Choroid plexus epithelial cell (primary cell): ENCODE results near the gene LDHA.
"Not testable (repeated sequence)": the region's sequence is repeated elsewhere in the genome, so short reads cannot be mapped to it uniquely, and the experiment has no call there.

ENCODE experiments used
- DNase-seq: peaks from one replicate; pipeline ENCODE4 v3.0.0-alpha.2; 2010; ENCODE audit warnings: low read depth
- H3K4me3 ChIP-seq: 2 replicates; pipeline ENCODE4 v1.5.1; 2011; ENCODE audit warnings: low read depth, mild to moderate bottlenecking, control low read depth, low read length, moderate library complexity
- TF ChIP-seq, protein P1 (sequence below): conservative IDR thresholded peaks from 2 replicates; pipeline ENCODE4 v1.5.1; 2011; ENCODE audit warnings: low read depth, mild to moderate bottlenecking, control low read depth, inconsistent platforms, low read length, moderate library complexity

Gene LDHA

GRCh38 chr11:18404062-18404461, 9.7 kb downstream of the LDHA start:
- no peak for DNase-seq
- TF ChIP-seq, protein P1, sequence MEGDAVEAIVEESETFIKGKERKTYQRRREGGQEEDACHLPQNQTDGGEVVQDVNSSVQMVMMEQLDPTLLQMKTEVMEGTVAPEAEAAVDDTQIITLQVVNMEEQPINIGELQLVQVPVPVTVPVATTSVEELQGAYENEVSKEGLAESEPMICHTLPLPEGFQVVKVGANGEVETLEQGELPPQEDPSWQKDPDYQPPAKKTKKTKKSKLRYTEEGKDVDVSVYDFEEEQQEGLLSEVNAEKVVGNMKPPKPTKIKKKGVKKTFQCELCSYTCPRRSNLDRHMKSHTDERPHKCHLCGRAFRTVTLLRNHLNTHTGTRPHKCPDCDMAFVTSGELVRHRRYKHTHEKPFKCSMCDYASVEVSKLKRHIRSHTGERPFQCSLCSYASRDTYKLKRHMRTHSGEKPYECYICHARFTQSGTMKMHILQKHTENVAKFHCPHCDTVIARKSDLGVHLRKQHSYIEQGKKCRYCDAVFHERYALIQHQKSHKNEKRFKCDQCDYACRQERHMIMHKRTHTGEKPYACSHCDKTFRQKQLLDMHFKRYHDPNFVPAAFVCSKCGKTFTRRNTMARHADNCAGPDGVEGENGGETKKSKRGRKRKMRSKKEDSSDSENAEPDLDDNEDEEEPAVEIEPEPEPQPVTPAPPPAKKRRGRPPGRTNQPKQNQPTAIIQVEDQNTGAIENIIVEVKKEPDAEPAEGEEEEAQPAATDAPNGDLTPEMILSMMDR: no peak
- no peak overlapping the region for H3K4me3 ChIP-seq

DNA sequence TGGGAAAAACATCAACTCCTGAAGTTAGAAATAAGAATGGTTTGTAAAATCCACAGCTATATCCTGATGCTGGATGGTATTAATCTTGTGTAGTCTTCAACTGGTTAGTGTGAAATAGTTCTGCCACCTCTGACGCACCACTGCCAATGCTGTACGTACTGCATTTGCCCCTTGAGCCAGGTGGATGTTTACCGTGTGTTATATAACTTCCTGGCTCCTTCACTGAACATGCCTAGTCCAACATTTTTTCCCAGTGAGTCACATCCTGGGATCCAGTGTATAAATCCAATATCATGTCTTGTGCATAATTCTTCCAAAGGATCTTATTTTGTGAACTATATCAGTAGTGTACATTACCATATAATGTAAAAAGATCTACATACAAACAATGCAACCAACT, 13.0 kb downstream of the LDHA start:
- DNase-seq: not testable (repeated sequence)

GRCh38 chr11:18408558-18409291, 14.4 kb downstream of the LDHA start:
- no peak overlapping the region for H3K4me3 ChIP-seq
- TF ChIP-seq, protein P1: no peak
- no peak for DNase-seq

More for the DNA sequence above, 13.0 kb downstream of the LDHA start:
- H3K4me3 ChIP-seq: not testable (repeated sequence)

DNA sequence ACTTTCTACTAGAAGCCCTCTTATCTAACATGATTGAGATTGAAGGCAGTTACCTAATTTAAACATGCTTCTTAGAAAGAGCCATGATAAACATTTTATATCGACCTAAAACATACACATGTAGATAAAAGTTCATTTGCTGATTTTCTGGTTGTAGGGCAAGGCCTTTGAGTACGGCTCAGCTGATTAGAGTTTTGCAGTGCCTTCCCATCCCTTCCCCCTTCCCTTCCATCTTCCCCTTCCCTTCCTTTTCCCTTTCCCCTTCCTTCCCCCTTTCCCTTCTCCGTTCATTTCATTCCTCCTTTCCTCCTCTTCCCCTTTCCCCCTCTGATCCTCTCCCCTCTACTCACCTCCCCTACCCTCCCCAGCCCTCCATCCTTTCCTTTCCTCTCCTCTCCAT, 22.1 kb downstream of the LDHA start:
- no peak for DNase-seq
- no peak overlapping the region for H3K4me3 ChIP-seq
- TF ChIP-seq, protein P1: no peak

- DNase-seq: no peak
- TF ChIP-seq, protein P1: no peak
- H3K4me3 ChIP-seq: no peak overlapping the region
These were observed 24.7 kb downstream of the LDHA start for GRCh38 chr11:18419040-18419439.

DNA sequence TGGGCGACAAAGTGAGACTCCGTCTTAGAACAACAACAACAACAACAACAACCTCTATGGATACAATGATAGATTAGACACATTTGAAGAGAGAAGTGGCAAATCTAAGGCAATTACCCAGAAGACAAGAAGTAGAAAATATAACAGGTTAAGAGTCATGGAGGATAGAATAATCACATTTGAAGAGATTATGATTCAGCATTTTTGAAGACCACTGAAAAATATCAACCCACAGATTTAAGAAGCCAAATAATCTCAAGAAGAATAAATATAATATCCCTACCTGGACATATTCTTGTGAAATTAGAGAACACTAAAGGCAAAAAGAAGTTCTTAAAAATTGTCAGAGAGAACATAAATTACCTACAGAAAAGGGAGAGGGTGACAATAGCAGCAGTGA, 25.7 kb downstream of the LDHA start:
- H3K4me3 ChIP-seq: no peak overlapping the region
- TF ChIP-seq, protein P1: no peak
- no peak for DNase-seq

- DNase-seq: no peak
- TF ChIP-seq, protein P1: no peak
- no peak overlapping the region for H3K4me3 ChIP-seq
These were observed 32.9 kb downstream of the LDHA start for GRCh38 chr11:18427240-18427639.
